ENCODE data around the gene STAT5A.
"Not testable (repeated sequence)": the region's sequence is repeated elsewhere in the genome, so short reads cannot be mapped to it uniquely, and the experiment has no call there.

Gene STAT5A

GRCh38 chr17:42288803-42289610, 709 bp downstream of the STAT5A start:
- Histone ChIP-seq H3K27me3 (ENCODE audit: control insufficient read depth, insufficient read depth, low read length) (no peaks in the 10 kb centered on the region), H3K9me3 (replicated peaks; ENCODE audit: low read length) (no peaks in the 10 kb centered on the region), H3K4me1 (ENCODE audit: control insufficient read depth, insufficient read depth, low read length) (peaks cover 15% of the 10 kb centered on the region), H3K4me2 (ENCODE audit: low read length) (peak overlapping the region; percentile 79), H3K4me3 (ENCODE audit: low read length) (peak overlapping the region; percentile 74), H3K36me3 (ENCODE audit: insufficient read depth, low read length) (no peaks in the 10 kb centered on the region), H3K9ac (ENCODE audit: low read depth, low read length) (peak overlapping the region; percentile 75)

- H3K4me1 ChIP-seq (ENCODE audit: control insufficient read depth, insufficient read depth, low read length), result peaks cover 15% of the 10 kb centered on the region
- no peak overlapping the region for H3K4me3 ChIP-seq (ENCODE audit: low read length)
- H3K36me3 ChIP-seq (ENCODE audit: insufficient read depth, low read length), result no peaks in the 10 kb centered on the region
- no peak overlapping the region for H3K9ac ChIP-seq (ENCODE audit: low read depth, low read length)
- no peaks in the 10 kb centered on the region for H3K9me3 ChIP-seq (replicated peaks; ENCODE audit: low read length)
- H3K27me3 ChIP-seq (ENCODE audit: control insufficient read depth, insufficient read depth, low read length), result no peaks in the 10 kb centered on the region
- H3K4me2 ChIP-seq (ENCODE audit: low read length), result no peak overlapping the region
These were observed 1.4 kb downstream of the STAT5A start for GRCh38 chr17:42289611-42290181.

DNA sequence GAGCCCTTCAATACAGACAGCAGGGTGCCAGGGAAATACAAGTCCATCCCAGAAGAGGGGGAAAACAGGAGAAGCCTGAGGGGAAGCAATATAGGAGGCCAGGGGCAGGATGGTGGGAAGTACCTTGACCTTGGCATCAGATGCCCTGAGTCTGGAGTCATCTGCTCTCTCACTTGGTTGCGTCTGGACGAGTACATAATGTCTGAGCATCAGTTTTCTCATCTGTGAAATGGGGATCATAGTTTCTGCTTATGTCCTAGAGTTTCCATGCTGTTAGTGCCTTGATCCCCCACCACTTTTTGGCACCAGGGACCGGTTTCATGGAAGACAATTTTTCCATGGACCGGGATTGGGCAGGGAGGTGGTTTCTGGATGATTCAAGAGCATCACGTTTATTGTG, 2.3 kb downstream of the STAT5A start:
- no peaks in the 10 kb centered on the region for H3K36me3 ChIP-seq (ENCODE audit: insufficient read depth, low read length)

DNA sequence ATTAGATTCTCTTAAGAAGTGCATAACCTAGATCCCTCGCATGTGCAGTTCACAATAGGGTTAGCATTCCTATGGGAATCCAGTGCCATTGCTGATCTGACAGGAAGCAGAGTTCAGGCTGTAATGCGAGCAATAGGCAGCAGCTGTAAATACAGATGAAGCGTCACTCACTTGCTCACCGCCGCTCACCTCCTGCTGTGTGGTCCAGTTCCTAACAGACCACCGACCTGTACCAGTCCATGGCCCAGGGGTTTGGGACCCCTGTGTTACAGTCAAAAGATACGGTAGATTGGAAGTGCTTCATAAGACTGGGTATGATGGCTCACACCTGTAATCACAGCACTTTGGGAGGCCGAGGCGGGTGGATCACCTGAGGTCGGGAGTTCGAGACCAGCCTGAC, 2.8 kb downstream of the STAT5A start:
- H3K9ac ChIP-seq (ENCODE audit: low read depth, low read length), result no peak overlapping the region
- no peak overlapping the region for H3K4me2 ChIP-seq (ENCODE audit: low read length)
- H3K36me3 ChIP-seq (ENCODE audit: insufficient read depth, low read length), result no peaks in the 10 kb centered on the region
- H3K4me1 ChIP-seq (ENCODE audit: control insufficient read depth, insufficient read depth, low read length), result peaks cover 15% of the 10 kb centered on the region
- H3K9me3 ChIP-seq (replicated peaks; ENCODE audit: low read length), result no peaks in the 10 kb centered on the region
- no peak overlapping the region for H3K4me3 ChIP-seq (ENCODE audit: low read length)
- H3K27me3 ChIP-seq (ENCODE audit: control insufficient read depth, insufficient read depth, low read length), result no peaks in the 10 kb centered on the region

More for the DNA sequence above, 2.3 kb downstream of the STAT5A start:
- H3K9ac ChIP-seq (ENCODE audit: low read depth, low read length), result no peak overlapping the region
- H3K27me3 ChIP-seq (ENCODE audit: control insufficient read depth, insufficient read depth, low read length), result no peaks in the 10 kb centered on the region
- H3K4me3 ChIP-seq (ENCODE audit: low read length), result no peak overlapping the region
- H3K9me3 ChIP-seq (replicated peaks; ENCODE audit: low read length), result no peaks in the 10 kb centered on the region
- H3K4me2 ChIP-seq (ENCODE audit: low read length), result no peak overlapping the region
- H3K4me1 ChIP-seq (ENCODE audit: control insufficient read depth, insufficient read depth, low read length), result peaks cover 15% of the 10 kb centered on the region

GRCh38 chr17:42294469-42295398, 6.4 kb downstream of the STAT5A start:
- Histone ChIP-seq H3K9ac (ENCODE audit: low read depth, low read length) (no peak overlapping the region), H3K4me3 (ENCODE audit: low read length) (no peak overlapping the region), H3K9me3 (replicated peaks; ENCODE audit: low read length) (no peaks in the 10 kb centered on the region), H3K36me3 (ENCODE audit: insufficient read depth, low read length) (no peaks in the 10 kb centered on the region), H3K4me2 (ENCODE audit: low read length) (no peak overlapping the region), H3K27me3 (ENCODE audit: control insufficient read depth, insufficient read depth, low read length) (no peaks in the 10 kb centered on the region), H3K4me1 (ENCODE audit: control insufficient read depth, insufficient read depth, low read length) (no peaks in the 10 kb centered on the region)

DNA sequence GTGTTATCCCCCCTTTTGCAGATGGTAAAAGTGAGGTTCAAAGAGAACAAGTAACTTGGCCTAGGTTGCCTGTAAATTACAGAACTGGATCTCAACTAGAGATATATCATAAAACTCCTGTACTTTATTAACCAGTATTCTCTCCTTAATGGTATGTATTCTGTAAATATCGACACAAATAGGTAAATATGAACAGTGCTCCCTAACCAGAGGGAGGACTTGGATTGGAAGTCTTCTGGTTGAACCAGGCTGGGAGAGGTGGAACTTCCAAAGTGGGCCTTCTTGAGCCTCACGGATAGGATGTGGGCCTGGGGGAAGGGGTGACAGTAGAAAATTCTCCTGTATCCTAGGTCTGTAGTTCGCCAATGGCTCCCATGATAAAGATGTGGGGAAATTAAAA, 7.7 kb downstream of the STAT5A start:
- no peaks in the 10 kb centered on the region for H3K9me3 ChIP-seq (replicated peaks; ENCODE audit: low read length)
- no peaks in the 10 kb centered on the region for H3K36me3 ChIP-seq (ENCODE audit: insufficient read depth, low read length)
- no peaks in the 10 kb centered on the region for H3K27me3 ChIP-seq (ENCODE audit: control insufficient read depth, insufficient read depth, low read length)
- H3K4me1 ChIP-seq (ENCODE audit: control insufficient read depth, insufficient read depth, low read length), result no peaks in the 10 kb centered on the region
- no peak overlapping the region for H3K9ac ChIP-seq (ENCODE audit: low read depth, low read length)
- H3K4me2 ChIP-seq (ENCODE audit: low read length), result no peak overlapping the region
- H3K4me3 ChIP-seq (ENCODE audit: low read length), result no peak overlapping the region

GRCh38 chr17:42297775-42298174, 9.5 kb downstream of the STAT5A start:
- not testable (repeated sequence) for H3K4me1 ChIP-seq (ENCODE audit: control insufficient read depth, insufficient read depth, low read length); H3K4me3 ChIP-seq (ENCODE audit: low read length); H3K27me3 ChIP-seq (ENCODE audit: control insufficient read depth, insufficient read depth, low read length); H3K9ac ChIP-seq (ENCODE audit: low read depth, low read length); H3K4me2 ChIP-seq (ENCODE audit: low read length); H3K36me3 ChIP-seq (ENCODE audit: insufficient read depth, low read length); H3K9me3 ChIP-seq (replicated peaks; ENCODE audit: low read length)

- H3K4me2 ChIP-seq (ENCODE audit: low read length); H3K9me3 ChIP-seq (replicated peaks; ENCODE audit: low read length); H3K4me1 ChIP-seq (ENCODE audit: control insufficient read depth, insufficient read depth, low read length); H3K27me3 ChIP-seq (ENCODE audit: control insufficient read depth, insufficient read depth, low read length); H3K36me3 ChIP-seq (ENCODE audit: insufficient read depth, low read length); H3K9ac ChIP-seq (ENCODE audit: low read depth, low read length); H3K4me3 ChIP-seq (ENCODE audit: low read length): not testable (repeated sequence)
These were observed 11.1 kb downstream of the STAT5A start for GRCh38 chr17:42299361-42299760.

- not testable (repeated sequence) for H3K4me3 ChIP-seq (ENCODE audit: low read length); H3K4me2 ChIP-seq (ENCODE audit: low read length); H3K9ac ChIP-seq (ENCODE audit: low read depth, low read length); H3K9me3 ChIP-seq (replicated peaks; ENCODE audit: low read length); H3K27me3 ChIP-seq (ENCODE audit: control insufficient read depth, insufficient read depth, low read length); H3K4me1 ChIP-seq (ENCODE audit: control insufficient read depth, insufficient read depth, low read length); H3K36me3 ChIP-seq (ENCODE audit: insufficient read depth, low read length)
These were observed 11.6 kb downstream of the STAT5A start for GRCh38 chr17:42299913-42300312.

DNA sequence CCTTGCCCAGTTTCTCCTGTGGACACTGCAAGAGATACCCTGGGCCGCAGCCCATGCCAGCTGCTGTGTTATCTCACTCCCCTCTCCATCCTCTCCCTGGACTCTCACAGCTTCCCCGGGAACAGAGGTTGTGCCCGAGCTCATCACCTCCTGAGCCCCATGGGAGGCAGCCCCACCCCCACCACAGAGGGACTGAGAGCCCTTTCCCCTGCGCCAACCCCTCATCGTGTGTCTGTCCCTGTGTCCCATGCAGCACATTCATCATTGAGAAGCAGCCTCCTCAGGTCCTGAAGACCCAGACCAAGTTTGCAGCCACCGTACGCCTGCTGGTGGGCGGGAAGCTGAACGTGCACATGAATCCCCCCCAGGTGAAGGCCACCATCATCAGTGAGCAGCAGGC, 12.7 kb downstream of the STAT5A start:
- H3K4me3 ChIP-seq (ENCODE audit: low read length), result no peak overlapping the region
- no peaks in the 10 kb centered on the region for H3K9me3 ChIP-seq (replicated peaks; ENCODE audit: low read length)
- no peak overlapping the region for H3K4me2 ChIP-seq (ENCODE audit: low read length)
- H3K4me1 ChIP-seq (ENCODE audit: control insufficient read depth, insufficient read depth, low read length), result no peaks in the 10 kb centered on the region
- H3K36me3 ChIP-seq (ENCODE audit: insufficient read depth, low read length), result no peaks in the 10 kb centered on the region
- no peak overlapping the region for H3K9ac ChIP-seq (ENCODE audit: low read depth, low read length)
- no peaks in the 10 kb centered on the region for H3K27me3 ChIP-seq (ENCODE audit: control insufficient read depth, insufficient read depth, low read length)

GRCh38 chr17:42303694-42304093, 15.4 kb downstream of the STAT5A start:
- Histone ChIP-seq H3K36me3 (ENCODE audit: insufficient read depth, low read length) (no peaks in the 10 kb centered on the region), H3K4me1 (ENCODE audit: control insufficient read depth, insufficient read depth, low read length) (no peaks in the 10 kb centered on the region), H3K27me3 (ENCODE audit: control insufficient read depth, insufficient read depth, low read length) (no peaks in the 10 kb centered on the region), H3K9me3 (replicated peaks; ENCODE audit: low read length) (no peaks in the 10 kb centered on the region), H3K4me3 (ENCODE audit: low read length) (no peak overlapping the region), H3K4me2 (ENCODE audit: low read length) (no peak overlapping the region), H3K9ac (ENCODE audit: low read depth, low read length) (no peak overlapping the region)

Data from skeletal muscle satellite cell (primary cell).